CD4-positive, alpha-beta T cell treated with Interleukin-4 for 1 hour (primary cell): ENCODE results near the gene SH2D5.
A peak's percentile ranks its signal among the peaks of the same experiment; 100 is the strongest.

Source experiments
- DNase-seq, 2 donors: peaks; one replicate each; pipeline ENCODE4 v3.0.0-alpha.2; 2020 to 2022

The SH2D5 gene

GRCh38 chr1:20732588-20733359 lies at the start of gene SH2D5:
TSS of gene SH2D5 (minus strand) at chr1:20732703. CDS start at chr1:20728044, 4,659 bp downstream.
- DNase-seq = peak; percentile 76 to 82

GRCh38 chr1:20775700-20776099 lies 43.2 kb upstream of the SH2D5 start:
- no peak for DNase-seq

GRCh38 chr1:20771780-20772179 lies 39.3 kb upstream of the SH2D5 start:
- no peak for DNase-seq

GRCh38 chr1:20770314-20771087 lies 38.0 kb upstream of the SH2D5 start:
- DNase-seq = no peak

GRCh38 chr1:20767271-20767670 lies 34.8 kb upstream of the SH2D5 start:
- no peak for DNase-seq

- no peak for DNase-seq
Measured at GRCh38 chr1:20763417-20763816, 30.9 kb upstream of the SH2D5 start.

GRCh38 chr1:20760322-20760721 lies 27.8 kb upstream of the SH2D5 start:
- DNase-seq = no peak

GRCh38 chr1:20753589-20753988 lies 21.1 kb upstream of the SH2D5 start:
- no peak for DNase-seq

GRCh38 chr1:20751462-20751990 lies 19.0 kb upstream of the SH2D5 start:
- no peak for DNase-seq

GRCh38 chr1:20742671-20743070 lies 10.2 kb upstream of the SH2D5 start:
- DNase-seq = no peak

GRCh38 chr1:20740781-20741180 lies 8.3 kb upstream of the SH2D5 start:
- DNase-seq = no peak

GRCh38 chr1:20739225-20739624 lies 6.7 kb upstream of the SH2D5 start:
- DNase-seq = no peak

- DNase-seq = no peak
Measured at GRCh38 chr1:20735581-20736111, 3.1 kb upstream of the SH2D5 start.

- DNase-seq = no peak
Measured at GRCh38 chr1:20733360-20733975, 965 bp upstream of the SH2D5 start.

- peak; percentile 38 to 59 for DNase-seq
Measured at GRCh38 chr1:20732071-20732587, 374 bp downstream of the SH2D5 start.

- DNase-seq = no peak
Measured at GRCh38 chr1:20731057-20731991, 1.2 kb downstream of the SH2D5 start.

- no peak for DNase-seq
Measured at GRCh38 chr1:20730690-20731056, 1.8 kb downstream of the SH2D5 start.

- DNase-seq = no peak
Measured at GRCh38 chr1:20729990-20730689, 2.4 kb downstream of the SH2D5 start.

GRCh38 chr1:20729155-20729931 lies 3.2 kb downstream of the SH2D5 start:
- no peak for DNase-seq
